WTC11 (cell line): Measurements from ENCODE around the gene TTC28. TPM values are rescaled to one million over a fixed set of nuclear protein-coding genes. Genes with fewer than 3 reads are reported as not detected.
"Not testable (repeated sequence)": the region's sequence is repeated elsewhere in the genome, so short reads cannot be mapped to it uniquely, and the experiment has no call there.

Experiments used
- ATAC-seq: fragments of 200-7000 bp; cut with Tn5 transposase; 2 replicates; pipeline ENCODE4 v1.10.0; 2021; ENCODE audit warnings: mild to moderate bottlenecking, moderate library complexity
- CTCF ChIA-PET: fragments of 300-600 bp; sonication (Branson Sonifier 250); formaldehyde crosslinking; loops from one replicate; lab custom pipeline; 2021; ENCODE audit warnings: antibody characterized with exemption; lab: Charles Lee
- POLR2A ChIA-PET: fragments of 350-600 bp; sonication (Branson Sonifier 250); formaldehyde crosslinking; loops from one replicate; lab custom pipeline; 2021; ENCODE audit warnings: antibody characterized with exemption; lab: Charles Lee
- DNase-seq: peaks from one replicate; pipeline ENCODE4 v3.0.0; 2021; ENCODE audit warnings: low spot score
- H3K27ac Mint-ChIP-seq: 2 replicates; pipeline ENCODE4 v1.8.0; 2021; ENCODE audit warnings: mixed read lengths
- H3K27me3 Mint-ChIP-seq: 2 replicates; pipeline ENCODE4 v1.8.0; 2021; ENCODE audit warnings: low read depth, mild to moderate bottlenecking, moderate library complexity, mixed read lengths
- H3K36me3 Mint-ChIP-seq: 2 replicates; pipeline ENCODE4 v1.8.0; 2021; ENCODE audit warnings: mixed read lengths
- H3K4me1 Mint-ChIP-seq: 2 replicates; pipeline ENCODE4 v1.8.0; 2022; ENCODE audit warnings: mixed read lengths
- H3K4me3 Mint-ChIP-seq: 2 replicates; pipeline ENCODE4 v1.8.0; 2021; ENCODE audit warnings: mild to moderate bottlenecking, moderate library complexity, mixed read lengths
- H3K9me3 Mint-ChIP-seq: 2 replicates; pipeline ENCODE4 v1.8.0; 2021; ENCODE audit warnings: mixed read lengths
- FOXK1 ChIP-seq: sonication (generic); formaldehyde crosslinking; IDR thresholded peaks from 2 replicates; pipeline ENCODE4 v1.8.0; 2022; ENCODE audit warnings: mild to moderate bottlenecking, moderate library complexity, missing genetic modification reagents
- FOXP1 ChIP-seq: sonication (generic); formaldehyde crosslinking; IDR thresholded peaks from 2 replicates; pipeline ENCODE4 v1.8.0; 2022; ENCODE audit warnings: missing genetic modification reagents, mild to moderate bottlenecking, moderate library complexity, borderline replicate concordance
- GABPB1 ChIP-seq: sonication (generic); formaldehyde crosslinking; IDR thresholded peaks from 2 replicates; pipeline ENCODE4 v1.8.1; 2023; ENCODE audit warnings: mild to moderate bottlenecking, missing genetic modification reagents
- MAX ChIP-seq: sonication (generic); formaldehyde crosslinking; IDR thresholded peaks from 2 replicates; pipeline ENCODE4 v1.8.0; 2022; ENCODE audit warnings: mild to moderate bottlenecking, missing genetic modification reagents
- PREB ChIP-seq: sonication (generic); formaldehyde crosslinking; IDR thresholded peaks from 2 replicates; pipeline ENCODE4 v1.8.1; 2022; ENCODE audit warnings: mild to moderate bottlenecking, missing genetic modification reagents, moderate library complexity, borderline replicate concordance
- STAT6 ChIP-seq: sonication (generic); formaldehyde crosslinking; conservative IDR thresholded peaks from 2 replicates; pipeline ENCODE4 v1.8.1; 2023; ENCODE audit warnings: mild to moderate bottlenecking, low read depth, missing genetic modification reagents, moderate library complexity
- USF2 ChIP-seq: sonication (generic); formaldehyde crosslinking; IDR thresholded peaks from 2 replicates; pipeline ENCODE4 v1.8.1; 2023; ENCODE audit warnings: mild to moderate bottlenecking, missing genetic modification reagents, moderate library complexity
- ZNF281 ChIP-seq: sonication (generic); formaldehyde crosslinking; IDR thresholded peaks from 2 replicates; pipeline ENCODE4 v1.8.0; 2023; ENCODE audit warnings: mild to moderate bottlenecking, missing genetic modification reagents
- ZNF512 ChIP-seq: sonication (generic); formaldehyde crosslinking; IDR thresholded peaks from 2 replicates; pipeline ENCODE4 v1.8.1; 2022; ENCODE audit warnings: missing genetic modification reagents, borderline replicate concordance
- ZSCAN18 ChIP-seq: fragments of 250-450 bp; sonication (Bioruptor Pico); IDR thresholded peaks from 2 replicates; pipeline ENCODE4 v2.1.2; 2022; ENCODE audit warnings: mild to moderate bottlenecking, moderate library complexity
- total RNA-seq: library from RNA; stranded (reverse); gene quantifications from 3 replicates; pipeline ENCODE4 v1.2.3, GENCODE V29; 2021

TTC28 gene
- total RNA-seq, 1 experiment from 2014 or later = 13.0 TPM

- ATAC-seq = no peak
- TF ChIP-seq GABPB1 (CRISPR knock-in tag) (no peak), STAT6 (CRISPR knock-in tag) (no peak)
- Mint-ChIP-seq H3K36me3 (no peaks in the 10 kb centered on the region), H3K9me3 (peaks cover 8% of the 10 kb centered on the region), H3K4me3 (no peak overlapping the region), H3K27ac (no peak overlapping the region), H3K4me1 (peaks cover 5% of the 10 kb centered on the region; the same call in 1 of the 2 replicates), H3K27me3 (peaks cover 6% of the 10 kb centered on the region; the same call in 1 of the 2 replicates)
- no peak for DNase-seq
- ChIA-PET CTCF (no interaction called here), POLR2A (interaction anchor here (0.9 kb wide), 1 partner anchor 174 kb away, joined by 3 read pairs; no protein-coding TSS in a partner anchor)
Measured at GRCh38 chr22:28217277-28217676, 462.4 kb downstream of the TTC28 start.

- POLR2A ChIA-PET, H3K36me3 Mint-ChIP-seq, H3K27ac Mint-ChIP-seq, ATAC-seq, H3K4me3 Mint-ChIP-seq, CTCF ChIA-PET, DNase-seq, H3K4me1 Mint-ChIP-seq: not testable (repeated sequence)
- H3K9me3 Mint-ChIP-seq = peaks cover 15% of the 10 kb centered on the region
- H3K27me3 Mint-ChIP-seq = peaks cover 28% of the 10 kb centered on the region
Measured at GRCh38 chr22:28214750-28215149, 464.9 kb downstream of the TTC28 start.

- peak; percentile 64 for DNase-seq
- POLR2A ChIA-PET, H3K27ac Mint-ChIP-seq, CTCF ChIA-PET, ATAC-seq, H3K36me3 Mint-ChIP-seq: not testable (repeated sequence)
- Mint-ChIP-seq H3K4me3 (peak overlapping the region; percentile 11; the same call in 1 of the 2 replicates), H3K27me3 (peaks cover 53% of the 10 kb centered on the region), H3K9me3 (peaks cover 11% of the 10 kb centered on the region), H3K4me1 (peaks cover 11% of the 10 kb centered on the region)
- TF ChIP-seq ZNF281 (CRISPR knock-in tag) (peak; percentile 69; the same call in 1 of the 2 replicates), FOXP1 (peak; percentile 69; the same call in 1 of the 2 replicates), FOXK1 (CRISPR knock-in tag) (peak; percentile 41; the same call in 1 of the 2 replicates)
Measured at GRCh38 chr22:28209457-28209856, 470.2 kb downstream of the TTC28 start.

GRCh38 chr22:28208787-28209186, 470.9 kb downstream of the TTC28 start:
- Mint-ChIP-seq H3K9me3 (peaks cover 7% of the 10 kb centered on the region), H3K27ac (no peak overlapping the region), H3K4me1 (peaks cover 14% of the 10 kb centered on the region), H3K36me3 (peaks cover 4% of the 10 kb centered on the region; the same call in 1 of the 2 replicates), H3K4me3 (no peak overlapping the region), H3K27me3 (peaks cover 51% of the 10 kb centered on the region)
- TF ChIP-seq USF2 (CRISPR knock-in tag) = no peak
- no peak for TF ChIP-seq PREB (CRISPR knock-in tag)
- no peak for TF ChIP-seq GABPB1 (CRISPR knock-in tag)
- TF ChIP-seq MAX = no peak
- no peak for TF ChIP-seq ZNF512 (CRISPR knock-in tag)
- no peak for TF ChIP-seq ZSCAN18
- CTCF ChIA-PET = no interaction called here
- no peak for DNase-seq
- POLR2A ChIA-PET = no interaction called here
- ATAC-seq = no peak
